Uterus (tissue), 2 donors: ENCODE measurements around the gene CD7.

Experiments
- POLR2A ChIP-seq, 2 donors: fragments of 450-650 bp; IDR thresholded peaks; one replicate each; pipeline ENCODE4 v1.6.1; 2016; ENCODE audit warnings: antibody characterized with exemption in 2 of 2, mild to moderate bottlenecking in 1 of 2, moderate library complexity in 1 of 2
- TF ChIP-seq, protein P1 (sequence below), 4 experiments: fragments of 200-600 bp in 2 of 4; fragments of 450-650 bp in 2 of 4; sonication (generic) in 2 of 4; IDR thresholded peaks; one replicate each; pipeline ENCODE4 v1.5.1; 2016 to 2019; ENCODE audit warnings: antibody characterized with exemption in 4 of 4, mild to moderate bottlenecking in 2 of 4, moderate library complexity in 1 of 4

DNA sequence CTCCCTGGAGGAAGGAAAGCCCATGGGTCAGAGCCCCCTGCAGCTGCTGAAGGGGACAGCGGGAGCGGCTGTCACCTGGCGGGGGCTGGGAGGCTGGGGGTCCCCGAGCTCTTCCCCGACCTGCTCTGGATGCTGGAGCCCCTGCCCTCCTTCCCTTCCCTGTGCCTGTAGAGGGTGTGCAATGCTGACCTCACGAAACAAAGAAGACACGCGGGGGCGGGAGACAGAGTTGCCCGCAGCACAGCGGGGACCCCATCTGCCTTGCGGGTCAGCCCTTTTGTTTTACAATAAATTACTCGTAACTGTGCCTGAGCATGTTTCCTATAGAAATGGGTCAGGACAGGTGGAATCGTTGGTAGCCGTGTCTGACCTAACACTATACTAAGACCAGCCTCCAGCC lies 9.9 kb upstream of the CD7 start:
- TF ChIP-seq, protein P1, sequence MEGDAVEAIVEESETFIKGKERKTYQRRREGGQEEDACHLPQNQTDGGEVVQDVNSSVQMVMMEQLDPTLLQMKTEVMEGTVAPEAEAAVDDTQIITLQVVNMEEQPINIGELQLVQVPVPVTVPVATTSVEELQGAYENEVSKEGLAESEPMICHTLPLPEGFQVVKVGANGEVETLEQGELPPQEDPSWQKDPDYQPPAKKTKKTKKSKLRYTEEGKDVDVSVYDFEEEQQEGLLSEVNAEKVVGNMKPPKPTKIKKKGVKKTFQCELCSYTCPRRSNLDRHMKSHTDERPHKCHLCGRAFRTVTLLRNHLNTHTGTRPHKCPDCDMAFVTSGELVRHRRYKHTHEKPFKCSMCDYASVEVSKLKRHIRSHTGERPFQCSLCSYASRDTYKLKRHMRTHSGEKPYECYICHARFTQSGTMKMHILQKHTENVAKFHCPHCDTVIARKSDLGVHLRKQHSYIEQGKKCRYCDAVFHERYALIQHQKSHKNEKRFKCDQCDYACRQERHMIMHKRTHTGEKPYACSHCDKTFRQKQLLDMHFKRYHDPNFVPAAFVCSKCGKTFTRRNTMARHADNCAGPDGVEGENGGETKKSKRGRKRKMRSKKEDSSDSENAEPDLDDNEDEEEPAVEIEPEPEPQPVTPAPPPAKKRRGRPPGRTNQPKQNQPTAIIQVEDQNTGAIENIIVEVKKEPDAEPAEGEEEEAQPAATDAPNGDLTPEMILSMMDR (IDR thresholded peaks at IDR 0.05), result no peak
- TF ChIP-seq POLR2A (IDR thresholded peaks at IDR 0.05), result no peak
